Endothelial cell of umbilical vein (primary cell): ENCODE data around the gene KLF1. TPM values are rescaled to one million over a fixed set of nuclear protein-coding genes. Genes with fewer than 3 reads are reported as not detected.

ENCODE experiments used
- BruUV-seq: library from RNA; stranded (reverse); fragments of 400-500 nt; replicated peaks from 2 replicates; lab custom pipeline; 2021; lab: Mats Ljungman, UMichigan
- CTCF ChIA-PET: fragments of 300-600, 350-600 bp; sonication (Branson Sonifier 250); formaldehyde crosslinking; loops from one replicate; lab custom pipeline; 2021; ENCODE audit warnings: antibody characterized with exemption, inconsistent platforms; lab: Charles Lee
- POLR2A ChIA-PET: fragments of 300-600, 350-600 bp; sonication (Branson Sonifier 250); formaldehyde crosslinking; loops from one replicate; lab custom pipeline; 2021; ENCODE audit warnings: antibody characterized with exemption, inconsistent platforms; lab: Charles Lee
- DNase-seq: peaks from one replicate; pipeline ENCODE4 v3.0.0-alpha.2; 2011; ENCODE audit warnings: low read depth, low spot score
- FAIRE-seq: peaks from 2 replicates; lab custom pipeline; 2011; peaks lifted over from hg19 to GRCh38; lab: Jason Lieb, UNC
- H2AFZ ChIP-seq: 2 replicates; pipeline ENCODE4 v1.6.0; 2012; ENCODE audit warnings: low read depth, low read length, control low read depth, inconsistent platforms
- H3K27ac ChIP-seq: 2 replicates; pipeline ENCODE4 v1.5.1; 2011; ENCODE audit warnings: low read depth, mild to moderate bottlenecking, control low read depth, low read length, moderate library complexity; ENCODE audit not compliant: insufficient read depth
- H3K27me3 ChIP-seq, 2 experiments: 2 replicates each; pipeline versions ENCODE4 v1.6.0 to v1.6.1; 2011; ENCODE audit warnings: low read length in 2 of 2, mixed read lengths in 1 of 2; ENCODE audit not compliant: control insufficient read depth in 2 of 2, insufficient read depth in 2 of 2
- H3K36me3 ChIP-seq, 2 experiments: 2 replicates in 1 of 2; 3 replicates in 1 of 2; pipeline ENCODE4 v1.5.1; 2011; ENCODE audit warnings: low read length in 2 of 2, mild to moderate bottlenecking in 1 of 2, moderate library complexity in 1 of 2; ENCODE audit not compliant: control insufficient read depth in 2 of 2, insufficient read depth in 2 of 2; ENCODE audit errors: extremely low read depth in 1 of 2
- H3K4me1 ChIP-seq: 3 replicates; pipeline ENCODE4 v1.5.1; 2011; ENCODE audit warnings: mild to moderate bottlenecking, low read length; ENCODE audit not compliant: control insufficient read depth, insufficient read depth; ENCODE audit errors: extremely low read depth
- H3K4me2 ChIP-seq: 2 replicates; pipeline ENCODE4 v1.6.1; 2011; ENCODE audit warnings: low read length, control low read depth, mixed read lengths; ENCODE audit not compliant: insufficient read depth
- H3K4me3 ChIP-seq, 3 experiments: fragments of 200-600 bp in 1 of 3; sonication (generic), shearing (Covaris generic) in 1 of 3; replicated peaks in 1 of 3; 2 replicates each; pipeline ENCODE4 v1.5.1; 2011 to 2016; ENCODE audit warnings: control low read depth in 3 of 3, low read length in 3 of 3, mild to moderate bottlenecking in 2 of 3, inconsistent platforms in 1 of 3, low read depth in 1 of 3, moderate library complexity in 1 of 3; ENCODE audit not compliant: insufficient read depth in 1 of 3
- H3K79me2 ChIP-seq: 2 replicates; pipeline ENCODE4 v1.6.0; 2012; ENCODE audit warnings: low read length, inconsistent platforms; ENCODE audit not compliant: control insufficient read depth, insufficient read depth
- H3K9ac ChIP-seq: replicated peaks from 2 replicates; pipeline ENCODE3; 2011; ENCODE audit warnings: low read length, control low read depth; ENCODE audit not compliant: insufficient read depth; ENCODE audit errors: extremely low read depth
- H3K9me1 ChIP-seq: replicated peaks from 3 replicates; pipeline ENCODE4 v1.6.0; 2011; ENCODE audit warnings: mild to moderate bottlenecking, low read length; ENCODE audit not compliant: control insufficient read depth, insufficient read depth; ENCODE audit errors: extremely low read depth
- H3K9me3 ChIP-seq: replicated peaks from 2 replicates; pipeline ENCODE4 v1.5.1; 2012; ENCODE audit warnings: low read length, inconsistent platforms; ENCODE audit not compliant: control insufficient read depth, insufficient read depth
- H4K20me1 ChIP-seq: replicated peaks from 2 replicates; pipeline ENCODE3; 2011; ENCODE audit warnings: mild to moderate bottlenecking, low read length; ENCODE audit not compliant: control insufficient read depth, insufficient read depth; ENCODE audit errors: extremely low read depth
- EZH2 ChIP-seq: IDR thresholded peaks from 2 replicates; pipeline ENCODE4 v1.6.1; 2012; ENCODE audit warnings: borderline replicate concordance, low read depth, mild to moderate bottlenecking, moderate library complexity, low read length, inconsistent platforms; ENCODE audit not compliant: severe bottlenecking
- FOS ChIP-seq: IDR thresholded peaks from 2 replicates; pipeline ENCODE4 v1.6.1; 2011; ENCODE audit warnings: mild to moderate bottlenecking, low read length, moderate library complexity, borderline replicate concordance; ENCODE audit not compliant: insufficient read depth
- GATA2 ChIP-seq: IDR thresholded peaks from 2 replicates; pipeline ENCODE4 v1.7.0; 2011; ENCODE audit warnings: low read depth, mild to moderate bottlenecking, moderate library complexity, mixed read lengths, low read length; ENCODE audit not compliant: insufficient read length, insufficient read depth
- JUN ChIP-seq: IDR thresholded peaks from 2 replicates; pipeline ENCODE4 v1.6.1; 2011; ENCODE audit warnings: borderline replicate concordance, low read depth; ENCODE audit not compliant: insufficient read length, insufficient read depth
- MYC ChIP-seq: IDR thresholded peaks from one replicate; pipeline ENCODE4 v1.6.1; 2011; ENCODE audit warnings: mild to moderate bottlenecking, low read depth, low read length
- POLR2A ChIP-seq: IDR thresholded peaks from 2 replicates; pipeline ENCODE4 v1.6.1; 2012; ENCODE audit warnings: low read depth, mild to moderate bottlenecking, control low read depth, low read length
- POLR2AphosphoS5 ChIP-seq: IDR thresholded peaks from 2 replicates; pipeline ENCODE4 v1.6.1; 2012; ENCODE audit warnings: low read depth, mild to moderate bottlenecking, control low read depth, low read length, moderate library complexity; ENCODE audit not compliant: insufficient read depth
- dilution Hi-C: fragments of 300-500 bp; cut with MboI; formaldehyde crosslinking; loops from one replicate; pipeline ENCODE4 v1.15.0; 2019; ENCODE audit warnings: low sequenced_read_pairs; ENCODE audit not compliant: extremely low pct_ligation_motif_present
- intact Hi-C: fragments of 100-400 bp; cut with micrococcal nuclease; formaldehyde crosslinking; loops from one replicate; pipeline ENCODE4 v1.10.0; 2022
- polyA plus RNA-seq, 4 experiments: library from polyadenylated mRNA; depleted of rRNA in 3 of 4; stranded (reverse) in 3 of 4; unstranded in 1 of 4; fragments of >200 nt; gene quantifications; 2 replicates each; pipeline versions ENCODE4 v1.2.1 to v1.2.3, GENCODE V29; 2011 to 2012; ENCODE audit warnings: missing spikeins in 1 of 4
- total RNA-seq: library from RNA; stranded (reverse); gene quantifications from 2 replicates; pipeline ENCODE4 v1.2.3, GENCODE V29; 2021
- TF ChIP-seq, protein P1 (sequence below): IDR thresholded peaks from 2 replicates; pipeline ENCODE4 v1.6.1; 2011; ENCODE audit not compliant: insufficient read depth, insufficient read length
- TF ChIP-seq, protein P2 (sequence below), 2 donors: IDR thresholded peaks; 1 replicate in 1 of 2; 2 replicates in 1 of 2; pipeline ENCODE4 v1.5.1; 2011; ENCODE audit warnings: low read length in 2 of 2, mild to moderate bottlenecking in 2 of 2, moderate library complexity in 2 of 2, control low read depth in 1 of 2, inconsistent platforms in 1 of 2, low read depth in 1 of 2; ENCODE audit not compliant: insufficient read depth in 1 of 2; ENCODE audit errors: extremely low read depth in 1 of 2

Gene KLF1
- total and polyA plus RNA-seq, 2 donors (not counting 3 experiments of a cell fraction or from before 2014, with no cell fraction given) = not detected

DNA sequence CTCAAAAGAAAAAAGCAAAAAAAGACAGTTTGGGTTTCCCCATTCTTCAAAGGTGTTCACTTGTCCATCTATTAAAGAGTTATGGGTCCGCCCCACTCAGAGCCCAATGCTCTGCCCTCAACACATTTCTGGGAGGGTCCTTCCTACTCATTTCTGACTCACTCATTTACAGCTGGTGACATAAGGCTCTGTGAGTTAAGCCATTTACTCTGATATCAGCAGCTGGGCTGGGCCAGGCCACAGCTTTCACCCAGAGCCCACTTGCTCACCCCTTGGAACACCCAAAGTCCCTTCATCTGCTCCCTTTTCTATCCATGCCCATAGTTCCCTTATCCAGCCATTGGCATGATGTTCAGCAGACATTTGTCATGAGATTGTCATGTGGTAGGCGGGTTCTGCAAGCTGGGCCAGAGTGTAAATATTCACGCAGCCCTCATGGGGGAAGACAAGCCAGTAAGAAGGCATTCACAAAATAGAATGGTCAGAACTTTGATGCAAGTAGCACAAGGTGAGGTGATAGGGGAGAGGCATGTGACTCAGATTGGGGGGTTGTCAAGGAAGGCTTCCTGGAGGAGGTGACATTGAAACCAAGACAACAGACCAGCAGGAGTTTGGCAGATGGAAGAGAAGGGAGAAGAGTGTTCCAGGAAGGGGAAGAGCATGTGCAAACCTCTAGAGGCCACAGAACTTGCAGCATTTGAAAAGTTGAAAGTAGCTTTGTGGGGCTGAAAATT lies 42.8 kb downstream of the KLF1 start:
- FAIRE-seq (no peak), DNase-seq (no peak)
- intact Hi-C loops = no loop called here
- no peaks in the 10 kb centered on the region for H3K36me3 ChIP-seq
- H3K9ac ChIP-seq = no peak overlapping the region
- no TSS peak for BruUV-seq
- H3K4me3 ChIP-seq = no peak overlapping the region
- no peaks in the 10 kb centered on the region for H3K9me1 ChIP-seq
- H3K4me1 ChIP-seq = peaks cover 2% of the 10 kb centered on the region
- CTCF ChIA-PET = interaction anchor here (1.7 to 9.5 kb wide), 2 partner anchors 10 to 82 kb away, joined by 5 to 481 read pairs; partner anchors contain the start of gene RTBDN
- no peak for TF ChIP-seq POLR2A
- TF ChIP-seq, protein P1, sequence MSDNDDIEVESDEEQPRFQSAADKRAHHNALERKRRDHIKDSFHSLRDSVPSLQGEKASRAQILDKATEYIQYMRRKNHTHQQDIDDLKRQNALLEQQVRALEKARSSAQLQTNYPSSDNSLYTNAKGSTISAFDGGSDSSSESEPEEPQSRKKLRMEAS = no peak
- no peak overlapping the region for H3K4me2 ChIP-seq
- peaks cover 12 to 15% of the 10 kb centered on the region in 2 experiments for H3K27me3 ChIP-seq
- H3K27ac ChIP-seq = no peak overlapping the region
- no peaks in the 10 kb centered on the region for H3K9me3 ChIP-seq
- no peak overlapping the region for H2AFZ ChIP-seq
- no peaks in the 10 kb centered on the region for H3K79me2 ChIP-seq
- POLR2A ChIA-PET = no interaction called here
- dilution Hi-C loops = no loop called here
- H4K20me1 ChIP-seq = no peaks in the 10 kb centered on the region

DNA sequence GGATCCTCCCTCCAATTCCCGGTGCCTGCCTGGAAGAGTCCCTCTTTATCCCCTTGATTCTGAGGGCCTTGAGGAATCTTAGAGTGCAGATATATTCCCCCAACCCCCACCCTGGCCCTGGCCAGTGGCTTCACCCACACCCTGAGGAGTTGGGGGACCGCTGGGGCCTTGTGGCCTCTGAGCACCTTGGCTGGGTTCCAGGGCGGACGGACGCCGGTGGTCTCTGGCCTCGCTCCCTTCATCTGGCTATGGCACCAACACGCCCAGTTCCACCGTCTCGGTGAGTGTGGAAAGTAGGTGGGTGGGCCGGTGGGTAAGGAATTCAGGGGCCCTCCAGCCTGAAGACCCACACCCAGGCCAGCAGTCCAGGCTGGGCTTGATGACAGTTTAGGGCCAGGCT lies 43.7 kb downstream of the KLF1 start:
- TF ChIP-seq POLR2A (no peak), EZH2 (no peak), FOS (no peak), JUN (no peak), POLR2AphosphoS5 (no peak), GATA2 (no peak), MYC (no peak)
- TF ChIP-seq, protein P2, sequence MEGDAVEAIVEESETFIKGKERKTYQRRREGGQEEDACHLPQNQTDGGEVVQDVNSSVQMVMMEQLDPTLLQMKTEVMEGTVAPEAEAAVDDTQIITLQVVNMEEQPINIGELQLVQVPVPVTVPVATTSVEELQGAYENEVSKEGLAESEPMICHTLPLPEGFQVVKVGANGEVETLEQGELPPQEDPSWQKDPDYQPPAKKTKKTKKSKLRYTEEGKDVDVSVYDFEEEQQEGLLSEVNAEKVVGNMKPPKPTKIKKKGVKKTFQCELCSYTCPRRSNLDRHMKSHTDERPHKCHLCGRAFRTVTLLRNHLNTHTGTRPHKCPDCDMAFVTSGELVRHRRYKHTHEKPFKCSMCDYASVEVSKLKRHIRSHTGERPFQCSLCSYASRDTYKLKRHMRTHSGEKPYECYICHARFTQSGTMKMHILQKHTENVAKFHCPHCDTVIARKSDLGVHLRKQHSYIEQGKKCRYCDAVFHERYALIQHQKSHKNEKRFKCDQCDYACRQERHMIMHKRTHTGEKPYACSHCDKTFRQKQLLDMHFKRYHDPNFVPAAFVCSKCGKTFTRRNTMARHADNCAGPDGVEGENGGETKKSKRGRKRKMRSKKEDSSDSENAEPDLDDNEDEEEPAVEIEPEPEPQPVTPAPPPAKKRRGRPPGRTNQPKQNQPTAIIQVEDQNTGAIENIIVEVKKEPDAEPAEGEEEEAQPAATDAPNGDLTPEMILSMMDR (IDR thresholded peaks at IDR 0.05; ENCODE audit: extremely low read depth in 1 of 2, insufficient read depth in 1 of 2, low read depth in 1 of 2, low read length in 2 of 2) = no peak
- TF ChIP-seq, protein P1 = no peak
- no peak overlapping the region for H3K4me3 ChIP-seq
- H3K4me2 ChIP-seq = no peak overlapping the region
- H3K9me3 ChIP-seq = no peaks in the 10 kb centered on the region
- FAIRE-seq (no peak), DNase-seq (no peak)
- dilution Hi-C loops (no loop called here), intact Hi-C loops (no loop called here)
- peaks cover 2% of the 10 kb centered on the region for H3K4me1 ChIP-seq
- H3K27me3 ChIP-seq = peaks cover 17 to 22% of the 10 kb centered on the region in 2 experiments
- H4K20me1 ChIP-seq = no peaks in the 10 kb centered on the region
- H3K9me1 ChIP-seq = no peaks in the 10 kb centered on the region
- ChIA-PET CTCF (interaction anchor here (1.7 kb wide), 1 partner anchor 9 kb away, joined by 5 read pairs; the partner anchor contains the start of gene RTBDN), POLR2A (no interaction called here)
- no peak overlapping the region for H3K9ac ChIP-seq
- no peaks in the 10 kb centered on the region for H3K79me2 ChIP-seq
- no peak overlapping the region for H3K27ac ChIP-seq
- BruUV-seq = no TSS peak
- no peaks in the 10 kb centered on the region for H3K36me3 ChIP-seq
- no peak overlapping the region for H2AFZ ChIP-seq
